ENCODE data around the gene ECEL1.
"Not testable (repeated sequence)": the region's sequence is repeated elsewhere in the genome, so short reads cannot be mapped to it uniquely, and the experiment has no call there.

ECEL1 gene

GRCh38 chr2:232487385-232488096 lies at the start of gene ECEL1:
ECEL1 (minus strand) TSS chr2:232487834; CDS start chr2:232486653, 1,181 bp downstream.
- no peak for DNase-seq (ENCODE audit: low read depth in 2 of 2)

- no peak for DNase-seq (ENCODE audit: low read depth in 2 of 2)
Observed at GRCh38 chr2:232537079-232537478, 49.4 kb upstream of the ECEL1 start.

- no peak for DNase-seq (ENCODE audit: low read depth in 2 of 2)
Observed at GRCh38 chr2:232535761-232536530, 48.3 kb upstream of the ECEL1 start.

GRCh38 chr2:232534940-232535651 lies 47.5 kb upstream of the ECEL1 start:
- no peak for DNase-seq (ENCODE audit: low read depth in 2 of 2)

- DNase-seq (ENCODE audit: low read depth in 2 of 2): no peak
Observed at GRCh38 chr2:232533944-232534710, 46.5 kb upstream of the ECEL1 start.

- not testable (repeated sequence) for DNase-seq (ENCODE audit: low read depth in 2 of 2)
Observed at GRCh38 chr2:232532821-232533220, 45.2 kb upstream of the ECEL1 start.

GRCh38 chr2:232532419-232532818 lies 44.8 kb upstream of the ECEL1 start:
- no peak for DNase-seq (ENCODE audit: low read depth in 2 of 2)

- no peak for DNase-seq (ENCODE audit: low read depth in 2 of 2)
Observed at GRCh38 chr2:232530626-232531260, 43.1 kb upstream of the ECEL1 start.

GRCh38 chr2:232529806-232530547 lies 42.3 kb upstream of the ECEL1 start:
- DNase-seq (ENCODE audit: low read depth in 2 of 2): no peak

GRCh38 chr2:232528746-232529460 lies 41.3 kb upstream of the ECEL1 start:
- no peak for DNase-seq (ENCODE audit: low read depth in 2 of 2)

- DNase-seq (ENCODE audit: low read depth in 2 of 2): no peak
Observed at GRCh38 chr2:232527905-232528470, 40.4 kb upstream of the ECEL1 start.

GRCh38 chr2:232526372-232526941 lies 38.8 kb upstream of the ECEL1 start:
- no peak for DNase-seq (ENCODE audit: low read depth in 2 of 2)

GRCh38 chr2:232525791-232526371 lies 38.2 kb upstream of the ECEL1 start, which contains the start of gene CHRND:
CHRND (plus strand) TSS chr2:232526160; CDS start chr2:232526216, 56 bp downstream.
- DNase-seq (ENCODE audit: low read depth in 2 of 2): no peak

- no peak for DNase-seq (ENCODE audit: low read depth in 2 of 2)
Observed at GRCh38 chr2:232525199-232525598, 37.6 kb upstream of the ECEL1 start.

GRCh38 chr2:232524771-232525170 lies 37.1 kb upstream of the ECEL1 start:
- DNase-seq (ENCODE audit: low read depth in 2 of 2): no peak

GRCh38 chr2:232523682-232524597 lies 36.3 kb upstream of the ECEL1 start:
- DNase-seq (ENCODE audit: low read depth in 2 of 2): no peak

- DNase-seq (ENCODE audit: low read depth in 2 of 2): no peak
Observed at GRCh38 chr2:232523402-232523681, 35.7 kb upstream of the ECEL1 start.

All from stimulated activated CD8-positive, alpha-beta memory T cell treated with anti-CD3 and anti-CD28 coated beads, Interleukin-2, amount 100 ng/mL, for 1 hour (primary cell).